HG03159 (cell line): ENCODE results near the gene NAP1L1.

Experiments used
- ATAC-seq: cut with Tn5 transposase; IDR thresholded peaks from one replicate; pipeline ENCODE4 v1.9.1; 2021; ENCODE audit warnings: mild to moderate bottlenecking, moderate library complexity; ENCODE audit not compliant: unreplicated experiment

Gene NAP1L1

DNA sequence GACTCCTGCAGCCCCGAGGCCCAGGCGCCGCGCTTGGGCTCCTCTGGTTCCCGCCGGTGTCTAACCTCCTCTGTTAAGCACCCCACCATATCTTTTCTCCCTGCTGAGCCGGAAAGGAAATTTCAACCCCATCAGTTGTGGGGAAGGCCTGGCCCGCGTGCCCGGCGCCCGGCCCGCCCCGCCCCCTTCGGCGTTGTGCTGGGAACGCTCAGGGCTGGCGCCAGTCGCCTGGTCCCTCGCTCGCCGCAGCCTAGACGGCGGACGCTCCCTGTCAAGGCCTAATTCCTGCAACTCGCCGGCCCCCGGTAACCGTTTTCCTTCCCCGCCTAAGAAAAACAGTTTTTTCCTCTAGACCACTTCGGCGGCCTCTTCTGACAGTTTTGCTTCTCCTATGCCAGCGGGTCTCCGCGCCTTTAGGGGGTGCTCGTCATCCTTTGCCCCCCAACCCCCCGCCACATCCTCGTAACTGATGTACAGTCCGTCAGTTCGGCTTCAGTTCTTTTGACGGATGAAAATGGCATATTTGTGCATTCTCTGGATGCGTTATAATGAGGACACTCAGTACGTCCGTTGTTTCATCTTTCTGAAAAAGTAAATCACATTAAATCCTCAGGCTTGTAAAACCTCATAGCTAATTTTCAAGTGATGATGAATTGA lies 506 bp upstream of the NAP1L1 start:
- ATAC-seq, result peak; percentile 48

DNA sequence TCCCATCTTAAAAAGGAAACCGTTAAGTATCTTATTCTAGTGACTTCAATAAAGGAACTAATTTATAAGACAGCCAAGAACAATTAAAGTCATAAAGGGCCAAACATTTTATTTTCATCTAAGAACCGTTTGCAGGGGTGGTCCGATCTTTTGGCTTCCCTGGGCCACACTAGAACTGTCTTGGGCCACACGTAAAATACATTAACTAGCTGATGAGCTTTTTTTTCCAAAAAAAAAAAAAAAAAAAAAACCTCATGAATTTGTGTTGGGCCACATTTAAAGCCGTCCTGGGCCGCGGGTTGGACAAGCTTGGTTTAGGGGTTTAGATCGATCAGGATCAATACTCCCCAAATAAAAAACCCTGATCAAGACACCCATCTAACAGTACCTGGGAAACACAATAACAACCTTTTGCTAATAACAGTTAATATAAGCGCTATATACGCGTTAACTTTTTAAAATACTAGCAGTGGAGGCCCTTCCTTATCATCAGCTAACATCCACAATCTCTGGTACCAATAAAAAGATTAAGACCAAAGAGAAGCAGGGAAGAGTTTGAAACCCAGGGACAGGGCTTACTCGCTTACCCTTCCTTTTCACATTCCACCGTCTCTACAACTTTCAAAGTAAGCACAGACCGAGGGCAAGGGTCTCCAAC lies 1.1 kb downstream of the NAP1L1 start:
- ATAC-seq, result no peak

- ATAC-seq, result no peak
Observed at GRCh38 chr12:76081909-76082308, 2.6 kb downstream of the NAP1L1 start.

DNA sequence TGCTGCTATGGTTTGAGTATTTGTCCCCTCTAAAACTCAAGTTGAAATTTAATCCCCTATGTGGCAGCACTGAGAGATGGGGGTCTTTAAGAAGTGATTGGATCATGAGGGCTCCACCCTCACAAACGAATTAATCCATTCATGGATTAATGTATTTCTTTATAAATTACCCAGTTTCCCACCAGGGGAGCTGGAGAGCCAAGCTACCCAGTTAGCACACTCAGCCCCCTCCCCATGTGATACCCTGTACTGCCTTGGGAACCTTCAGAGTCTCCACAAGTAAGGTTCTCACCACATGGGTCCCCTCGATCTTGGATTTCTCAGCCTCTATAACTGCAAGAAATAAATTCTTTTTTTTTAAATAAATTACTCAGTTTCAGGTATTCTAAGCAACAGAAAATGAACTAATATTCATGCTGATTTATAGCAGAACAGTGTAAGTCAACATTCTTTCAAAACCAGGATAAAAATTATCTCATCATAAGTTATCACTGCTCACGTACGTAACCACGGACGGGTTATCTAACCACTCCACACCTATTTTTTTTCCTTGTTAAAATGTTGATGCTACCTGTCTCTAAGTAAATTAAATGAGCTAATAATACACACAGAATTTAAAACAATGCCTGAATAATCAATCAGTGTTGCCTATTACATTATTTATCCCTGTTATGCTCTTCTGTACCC lies 3.6 kb downstream of the NAP1L1 start:
- no peak for ATAC-seq

- no peak for ATAC-seq
Observed at GRCh38 chr12:76080017-76080728, 4.3 kb downstream of the NAP1L1 start.

- ATAC-seq, result no peak
Observed at GRCh38 chr12:76078748-76079147, 5.7 kb downstream of the NAP1L1 start.

- ATAC-seq, result no peak
Observed at GRCh38 chr12:76075448-76075847, 9.0 kb downstream of the NAP1L1 start.

DNA sequence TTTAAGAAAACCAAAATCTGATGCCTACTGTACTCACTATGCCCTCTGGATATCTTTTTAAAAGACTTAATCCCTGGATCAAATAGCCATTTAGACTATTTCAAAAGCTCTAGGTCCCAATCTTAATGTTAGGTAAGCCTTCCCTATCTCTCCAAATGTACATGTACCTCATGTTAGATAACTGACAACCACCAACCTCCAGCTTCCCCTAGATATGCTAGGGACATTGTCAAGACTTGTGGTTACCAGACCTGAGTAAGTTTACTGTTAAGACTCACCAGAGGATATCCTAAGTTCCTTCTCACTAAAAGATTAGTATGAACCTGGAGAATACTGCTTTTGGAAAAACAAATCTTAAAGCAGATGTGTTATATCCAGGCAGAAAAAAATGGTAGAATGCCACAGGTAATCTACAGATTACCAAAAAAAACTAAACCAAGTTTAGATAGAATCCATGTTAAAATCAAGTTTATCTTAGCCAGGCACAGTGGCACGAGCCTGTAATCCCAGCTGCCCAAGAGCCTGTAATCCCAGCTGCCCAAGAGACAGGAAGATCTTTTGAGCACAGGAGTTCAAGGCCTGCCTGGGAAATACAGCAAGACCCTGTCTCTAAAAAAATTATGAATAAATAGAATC lies 9.7 kb downstream of the NAP1L1 start:
- ATAC-seq, result no peak

GRCh38 chr12:76073561-76073960 lies 10.9 kb downstream of the NAP1L1 start:
- ATAC-seq, result no peak

DNA sequence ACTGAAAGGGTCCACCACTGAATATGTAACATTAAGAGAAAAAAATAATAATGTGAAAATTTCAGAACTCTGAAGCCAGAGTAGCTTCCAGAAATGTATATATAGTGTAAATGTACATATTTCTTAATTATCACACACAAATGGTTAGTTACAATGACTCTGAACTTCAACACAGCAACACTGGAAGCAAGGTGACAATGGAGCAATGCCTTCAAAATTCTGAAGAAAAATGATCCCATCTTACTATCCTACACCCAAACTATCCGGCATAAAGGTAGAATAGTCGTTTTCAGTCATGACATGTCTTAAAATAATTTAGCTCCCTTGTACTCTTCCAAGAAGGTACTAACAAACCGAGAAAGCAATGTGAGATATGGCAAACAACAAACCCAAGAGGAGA lies 11.9 kb downstream of the NAP1L1 start:
- ATAC-seq, result no peak

DNA sequence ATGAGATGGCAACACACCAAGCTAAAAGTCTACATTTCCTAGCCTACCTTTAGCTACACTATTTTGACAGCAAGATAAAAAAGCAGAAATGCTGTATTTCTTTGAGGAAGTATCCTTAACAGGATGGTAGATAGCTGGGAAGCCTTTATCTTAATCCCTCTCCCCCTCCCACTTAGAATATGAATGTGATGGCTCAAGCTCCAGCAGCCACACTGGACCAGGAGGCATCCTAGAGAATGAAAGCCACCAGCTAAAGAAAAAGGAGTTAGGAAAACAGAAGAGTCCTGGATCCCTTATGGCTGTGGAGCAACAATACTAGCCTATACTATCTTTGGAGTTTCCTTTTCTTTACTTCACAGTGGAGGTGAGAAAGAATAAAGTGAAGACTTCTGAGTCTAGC lies 15.1 kb downstream of the NAP1L1 start:
- ATAC-seq, result no peak

GRCh38 chr12:76065917-76066316 lies 18.6 kb downstream of the NAP1L1 start:
- no peak for ATAC-seq

DNA sequence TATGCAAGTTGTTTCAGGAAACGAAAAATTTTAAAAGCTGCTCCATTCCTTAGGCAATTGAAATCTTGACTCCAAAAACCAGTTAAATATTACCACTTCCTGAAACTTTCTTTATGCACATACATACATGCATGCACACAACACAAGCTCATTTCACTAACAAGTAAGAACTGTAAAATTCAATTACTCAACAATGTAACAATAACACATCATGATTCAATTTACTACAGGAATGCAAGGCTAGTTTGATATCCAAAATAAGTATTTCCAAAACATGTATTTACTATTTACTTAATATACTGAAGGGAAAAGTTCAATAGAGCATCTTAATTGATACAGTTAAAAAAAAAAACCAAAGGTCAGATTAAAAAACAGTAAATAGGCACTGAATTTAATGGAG lies 19.6 kb downstream of the NAP1L1 start:
- ATAC-seq, result no peak

DNA sequence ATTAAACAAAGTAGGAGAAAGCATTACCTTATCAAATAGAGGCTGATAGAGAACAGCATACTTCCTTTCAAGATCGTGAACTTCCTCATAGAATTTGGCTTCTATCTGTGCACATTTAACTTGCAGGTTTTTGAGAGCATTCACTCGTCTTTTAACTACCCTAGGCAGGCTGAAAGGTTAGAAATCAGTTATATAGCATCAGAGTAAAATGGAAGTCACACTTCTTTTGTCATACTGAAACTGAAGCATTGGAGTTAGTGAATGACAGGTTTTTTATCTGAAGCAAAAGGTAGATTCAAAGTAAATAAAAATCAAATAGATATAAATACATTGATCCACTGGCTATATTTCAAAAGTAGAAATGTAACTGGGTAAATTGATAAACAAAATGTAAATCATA lies 24.4 kb downstream of the NAP1L1 start:
- no peak for ATAC-seq

DNA sequence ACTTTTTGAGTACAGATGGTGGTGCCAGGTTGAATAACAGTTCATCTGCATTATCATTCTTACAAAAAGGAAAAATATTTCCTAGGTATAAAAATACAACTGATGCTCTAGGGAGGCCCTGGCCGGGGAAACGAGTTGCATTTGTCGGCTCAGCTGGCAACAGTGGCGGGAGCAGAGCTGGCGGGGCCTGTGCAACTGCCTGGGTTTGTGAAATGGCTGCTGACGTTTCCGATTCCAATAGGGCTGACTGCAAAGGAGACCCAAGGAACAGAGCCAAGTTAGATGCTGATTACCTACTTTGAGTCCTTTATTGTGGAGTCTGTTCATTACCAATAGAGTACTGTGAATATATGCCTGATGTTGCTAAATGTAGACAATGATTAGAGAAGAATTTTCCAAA lies 27.2 kb downstream of the NAP1L1 start:
- ATAC-seq, result no peak

DNA sequence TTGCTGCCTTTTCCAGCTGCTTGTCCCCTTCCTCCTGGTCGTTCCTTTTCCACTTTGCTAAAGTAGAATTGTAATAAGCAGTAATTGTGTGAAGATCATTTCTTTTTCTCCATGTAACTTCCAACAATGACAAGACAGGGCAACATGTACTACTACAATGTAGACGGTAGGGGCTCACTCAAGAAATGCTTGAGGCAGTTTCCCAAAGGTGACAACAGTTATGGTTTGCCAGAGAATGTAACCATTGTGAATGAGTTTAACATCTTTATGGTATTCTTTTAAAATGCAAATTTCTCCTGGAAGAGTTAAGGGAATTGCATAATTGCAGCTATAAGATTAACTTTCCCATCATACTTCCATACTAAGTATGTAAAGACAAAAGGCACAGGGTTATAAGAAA lies 29.1 kb downstream of the NAP1L1 start:
- ATAC-seq, result no peak

DNA sequence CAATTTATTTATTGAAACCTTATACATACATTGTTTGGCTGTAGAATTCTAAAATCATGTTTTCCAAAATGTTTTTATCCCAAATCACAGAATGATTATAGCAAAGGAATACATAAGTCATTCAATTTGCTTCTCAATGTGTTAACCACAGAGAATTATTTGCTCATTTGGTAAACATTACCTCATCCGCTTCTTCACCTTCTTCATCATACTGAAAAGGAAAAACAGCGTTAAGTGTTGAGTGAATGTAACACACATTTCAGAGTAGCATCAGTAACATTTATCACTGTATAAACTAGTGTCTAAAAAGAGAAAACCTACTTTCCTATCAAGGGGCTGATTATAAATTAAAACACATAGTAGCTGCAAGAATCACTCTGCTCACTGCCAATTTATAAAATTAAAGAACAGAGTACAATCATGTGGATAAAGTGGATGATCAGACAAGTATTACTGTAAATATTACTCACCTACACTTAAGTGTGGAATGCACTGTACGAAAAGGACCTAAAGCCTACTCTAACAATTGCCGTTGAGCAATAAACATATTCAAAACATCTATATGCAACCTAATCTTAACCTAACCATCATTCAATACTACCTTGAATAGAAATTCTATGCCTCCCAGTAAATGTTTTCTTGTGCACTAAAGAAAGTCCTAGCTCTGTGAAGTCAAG lies 34.8 kb downstream of the NAP1L1 start:
- ATAC-seq, result no peak

DNA sequence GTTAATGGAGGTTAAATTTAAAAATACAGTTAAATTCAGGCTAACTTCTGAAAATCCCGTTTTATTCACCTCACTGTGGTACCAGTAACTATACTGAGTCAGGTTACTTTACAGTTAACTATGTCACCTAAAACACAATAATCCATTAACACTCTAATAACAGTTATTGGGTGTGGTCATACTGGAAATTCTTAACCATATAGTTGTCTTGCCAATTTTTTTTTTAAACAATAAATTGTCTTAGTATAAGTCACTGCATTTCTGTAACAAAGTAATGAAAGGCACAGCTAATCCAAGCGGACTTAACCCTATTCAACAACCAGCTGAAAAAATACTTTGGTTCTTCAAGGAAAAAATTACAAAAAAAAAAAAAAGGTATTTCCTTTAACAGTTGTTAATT lies 36.7 kb downstream of the NAP1L1 start:
- ATAC-seq, result no peak

DNA sequence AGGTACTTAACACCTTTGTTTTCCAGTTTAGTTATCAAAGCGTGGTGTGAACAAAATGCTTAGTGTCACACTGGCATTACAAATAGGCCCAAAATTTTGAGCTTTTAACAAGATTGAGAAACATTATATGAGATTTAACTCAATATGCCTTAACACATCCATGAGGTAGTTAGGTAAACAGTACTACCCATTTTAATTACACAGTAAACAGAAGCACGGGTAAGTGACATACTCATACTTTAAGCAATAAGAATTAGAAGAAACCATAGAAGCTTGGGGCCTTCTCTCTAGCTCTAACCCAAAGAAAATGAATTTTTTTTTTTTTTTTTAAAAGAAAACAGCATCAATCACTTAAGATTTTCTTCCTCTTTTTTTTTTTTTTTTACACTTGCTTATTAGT lies 37.4 kb downstream of the NAP1L1 start:
- no peak for ATAC-seq

- no peak for ATAC-seq
Observed at GRCh38 chr12:76043377-76043776, 41.1 kb downstream of the NAP1L1 start.

DNA sequence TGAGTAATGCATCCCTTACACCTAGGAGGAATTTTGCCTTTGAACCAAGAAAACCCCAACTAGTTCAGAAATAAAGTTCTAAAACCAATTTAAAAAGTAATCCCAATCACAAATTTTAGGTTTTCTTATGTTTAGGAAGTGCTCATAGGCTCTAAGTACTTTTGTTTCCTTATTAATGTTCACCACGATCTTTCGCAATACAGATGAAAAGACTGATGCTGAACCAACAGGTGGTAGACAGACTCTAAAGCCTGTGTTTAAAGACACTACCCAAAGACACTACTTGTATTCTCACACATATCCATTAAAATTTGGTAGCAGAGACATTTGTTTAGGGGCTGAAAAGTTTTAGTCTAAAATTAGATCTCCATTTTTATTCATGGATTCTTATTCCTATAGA lies 42.3 kb downstream of the NAP1L1 start:
- ATAC-seq, result no peak
